HepG2 (cell line): ENCODE measurements around the gene C1QL4. TPM values are rescaled to one million over a fixed set of nuclear protein-coding genes. Genes with fewer than 3 reads are reported as not detected.
A peak's percentile ranks its signal among the peaks of the same experiment; 100 is the strongest.

ENCODE experiments used
- ARNTL ChIP-seq: sonication (generic); formaldehyde crosslinking; IDR thresholded peaks from 2 replicates; pipeline ENCODE4 v1.4.0; 2020; ENCODE audit warnings: mild to moderate bottlenecking, missing genetic modification reagents
- CCAR2 ChIP-seq: fragments of 200-400 bp; formaldehyde crosslinking; optimal IDR thresholded peaks from 2 replicates; pipeline ENCODE3; 2018; ENCODE audit warnings: low read depth, mild to moderate bottlenecking, low read length, moderate library complexity
- DMAP1 ChIP-seq: IDR thresholded peaks from 2 replicates; pipeline ENCODE4 v1.6.1; 2016
- HDAC6 ChIP-seq: fragments of 200-600 bp; sonication (generic); IDR thresholded peaks from 2 replicates; pipeline ENCODE4 v1.7.0; 2017; ENCODE audit warnings: mild to moderate bottlenecking, antibody characterized with exemption, low read length, low read depth
- KLF6 ChIP-seq: IDR thresholded peaks from 2 replicates; pipeline ENCODE4 v1.8.0; 2016; ENCODE audit warnings: missing biosample characterization, missing genetic modification reagents
- NCOR1 ChIP-seq: fragments of 200-600 bp; sonication (generic); IDR thresholded peaks from 2 replicates; pipeline ENCODE4 v1.7.0; 2017; ENCODE audit warnings: antibody characterized with exemption, low read length, borderline replicate concordance
- SP140L ChIP-seq: sonication (generic); formaldehyde crosslinking; IDR thresholded peaks from 2 replicates; pipeline ENCODE4 v1.4.0; 2020; ENCODE audit warnings: missing genetic modification reagents, borderline replicate concordance
- TEAD3 ChIP-seq: optimal IDR thresholded peaks from 2 replicates; pipeline ENCODE3; 2016; ENCODE audit warnings: borderline replicate concordance
- ZNF225 ChIP-seq: sonication (generic); formaldehyde crosslinking; IDR thresholded peaks from 2 replicates; pipeline ENCODE4 v1.4.0; 2020; ENCODE audit warnings: mild to moderate bottlenecking, missing genetic modification reagents
- ZNF724P ChIP-seq: sonication (generic); formaldehyde crosslinking; IDR thresholded peaks from 2 replicates; pipeline ENCODE4 v1.8.0; 2022; ENCODE audit warnings: missing genetic modification reagents, borderline replicate concordance
- ZNF768 ChIP-seq: sonication (generic); formaldehyde crosslinking; IDR thresholded peaks from 2 replicates; pipeline ENCODE4 v1.4.0; 2020; ENCODE audit warnings: missing genetic modification reagents
- ZNF781 ChIP-seq: sonication (generic); formaldehyde crosslinking; IDR thresholded peaks from 2 replicates; pipeline ENCODE4 v1.5.1; 2020; ENCODE audit warnings: borderline replicate concordance, mild to moderate bottlenecking, missing genetic modification reagents; ENCODE audit errors: not compliant biosample characterization
- polyA plus RNA-seq, 8 experiments: library from polyadenylated mRNA; depleted of rRNA in 3 of 8; stranded (reverse) in 7 of 8; unstranded in 1 of 8; fragments of >200 nt; fragmentation: Illumina TruSeq in 4 of 8; extraction: Trizol in 4 of 8; gene quantifications; 2 replicates each; pipeline versions ENCODE4 v1.2.1 to v1.2.3, GENCODE V29; 2011 to 2016; ENCODE audit warnings: low read depth in 4 of 8, missing spikeins in 1 of 8, mixed read lengths in 1 of 8; ENCODE audit not compliant: insufficient read depth in 1 of 8
- total RNA-seq, 5 experiments: library from RNA; depleted of rRNA; stranded (reverse); fragments of >200 nt; fragmentation: Illumina TruSeq; extraction: Trizol; gene quantifications; 2 replicates each; pipeline ENCODE4 v1.2.3, GENCODE V29; 2016; ENCODE audit warnings: low read depth in 1 of 5
- TF ChIP-seq, protein P1 (sequence below): sonication (generic); formaldehyde crosslinking; IDR thresholded peaks from 2 replicates; pipeline ENCODE4 v1.9.0; 2021; ENCODE audit warnings: missing genetic modification reagents, borderline replicate concordance
- TF ChIP-seq, protein P2 (sequence below): sonication (generic); formaldehyde crosslinking; IDR thresholded peaks from 2 replicates; pipeline ENCODE4 v1.5.0; 2020; ENCODE audit warnings: missing genetic modification reagents
- TF ChIP-seq, protein P3 (sequence below): sonication (generic); formaldehyde crosslinking; IDR thresholded peaks from 2 replicates; pipeline ENCODE4 v1.5.1; 2020; ENCODE audit warnings: mild to moderate bottlenecking, missing genetic modification reagents
- TF ChIP-seq, protein P4 (sequence below): IDR thresholded peaks from 2 replicates; pipeline ENCODE4 v1.6.1; 2016; ENCODE audit warnings: low read depth, borderline replicate concordance
- TF ChIP-seq, protein P5 (sequence below): sonication (generic); formaldehyde crosslinking; IDR thresholded peaks from 2 replicates; pipeline ENCODE4 v1.5.1; 2020; ENCODE audit warnings: missing genetic modification reagents, mild to moderate bottlenecking, borderline replicate concordance
- TF ChIP-seq, protein P6 (sequence below): IDR thresholded peaks from 2 replicates; pipeline ENCODE4 v1.6.1; 2012; ENCODE audit warnings: inconsistent platforms

Gene C1QL4
- total and polyA plus RNA-seq, 2 of the 13 experiments (the other 11 are each of a cell fraction or from before 2014, with no cell fraction given): 0.03 TPM; not detected in 1

DNA sequence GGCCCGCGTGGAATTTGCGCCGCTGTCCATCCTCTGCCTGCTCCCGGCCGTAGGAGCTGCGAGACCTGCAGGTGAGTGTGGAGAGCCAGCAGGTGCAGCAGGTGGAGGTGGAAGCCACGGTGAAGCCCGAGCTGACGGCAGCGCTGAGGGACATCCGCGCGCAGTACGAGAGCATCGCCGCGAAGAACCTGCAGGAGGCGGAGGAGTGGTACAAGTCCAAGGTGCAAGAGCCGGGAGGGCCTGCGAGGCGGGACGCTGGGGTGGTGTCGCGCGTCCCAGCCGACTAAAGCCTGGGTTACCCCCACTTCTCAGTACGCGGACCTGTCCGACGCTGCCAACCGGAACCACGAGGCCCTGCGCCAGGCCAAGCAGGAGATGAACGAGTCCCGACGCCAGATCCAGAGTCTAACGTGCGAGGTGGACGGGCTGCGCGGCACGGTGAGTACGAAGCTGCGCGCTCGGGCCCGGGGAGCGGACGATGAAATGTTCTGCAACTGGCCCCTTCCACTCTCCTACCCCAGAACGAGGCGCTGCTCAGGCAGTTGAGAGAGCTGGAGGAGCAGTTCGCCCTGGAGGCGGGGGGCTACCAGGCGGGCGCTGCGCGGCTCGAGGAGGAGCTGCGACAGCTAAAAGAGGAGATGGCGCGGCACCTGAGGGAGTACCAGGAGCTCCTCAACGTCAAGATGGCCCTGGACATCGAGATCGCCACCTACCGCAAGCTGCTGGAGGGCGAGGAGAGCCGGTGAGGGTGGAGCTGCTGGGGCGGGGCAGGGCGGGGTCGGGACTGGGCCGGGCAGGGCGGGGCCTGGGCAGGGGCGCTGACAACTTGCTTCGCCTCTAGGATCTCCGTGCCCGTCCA, 39.9 kb downstream of the C1QL4 start (continued):
- TF ChIP-seq, protein P1, sequence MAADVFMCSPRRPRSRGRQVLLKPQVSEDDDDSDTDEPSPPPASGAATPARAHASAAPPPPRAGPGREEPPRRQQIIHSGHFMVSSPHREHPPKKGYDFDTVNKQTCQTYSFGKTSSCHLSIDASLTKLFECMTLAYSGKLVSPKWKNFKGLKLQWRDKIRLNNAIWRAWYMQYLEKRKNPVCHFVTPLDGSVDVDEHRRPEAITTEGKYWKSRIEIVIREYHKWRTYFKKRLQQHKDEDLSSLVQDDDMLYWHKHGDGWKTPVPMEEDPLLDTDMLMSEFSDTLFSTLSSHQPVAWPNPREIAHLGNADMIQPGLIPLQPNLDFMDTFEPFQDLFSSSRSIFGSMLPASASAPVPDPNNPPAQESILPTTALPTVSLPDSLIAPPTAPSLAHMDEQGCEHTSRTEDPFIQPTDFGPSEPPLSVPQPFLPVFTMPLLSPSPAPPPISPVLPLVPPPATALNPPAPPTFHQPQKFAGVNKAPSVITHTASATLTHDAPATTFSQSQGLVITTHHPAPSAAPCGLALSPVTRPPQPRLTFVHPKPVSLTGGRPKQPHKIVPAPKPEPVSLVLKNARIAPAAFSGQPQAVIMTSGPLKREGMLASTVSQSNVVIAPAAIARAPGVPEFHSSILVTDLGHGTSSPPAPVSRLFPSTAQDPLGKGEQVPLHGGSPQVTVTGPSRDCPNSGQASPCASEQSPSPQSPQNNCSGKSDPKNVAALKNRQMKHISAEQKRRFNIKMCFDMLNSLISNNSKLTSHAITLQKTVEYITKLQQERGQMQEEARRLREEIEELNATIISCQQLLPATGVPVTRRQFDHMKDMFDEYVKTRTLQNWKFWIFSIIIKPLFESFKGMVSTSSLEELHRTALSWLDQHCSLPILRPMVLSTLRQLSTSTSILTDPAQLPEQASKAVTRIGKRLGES (CRISPR knock-in tag): no peak
- TF ChIP-seq NCOR1: no peak
- TF ChIP-seq, protein P2, sequence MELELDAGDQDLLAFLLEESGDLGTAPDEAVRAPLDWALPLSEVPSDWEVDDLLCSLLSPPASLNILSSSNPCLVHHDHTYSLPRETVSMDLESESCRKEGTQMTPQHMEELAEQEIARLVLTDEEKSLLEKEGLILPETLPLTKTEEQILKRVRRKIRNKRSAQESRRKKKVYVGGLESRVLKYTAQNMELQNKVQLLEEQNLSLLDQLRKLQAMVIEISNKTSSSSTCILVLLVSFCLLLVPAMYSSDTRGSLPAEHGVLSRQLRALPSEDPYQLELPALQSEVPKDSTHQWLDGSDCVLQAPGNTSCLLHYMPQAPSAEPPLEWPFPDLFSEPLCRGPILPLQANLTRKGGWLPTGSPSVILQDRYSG (CRISPR knock-in tag): no peak
- TF ChIP-seq, protein P3, sequence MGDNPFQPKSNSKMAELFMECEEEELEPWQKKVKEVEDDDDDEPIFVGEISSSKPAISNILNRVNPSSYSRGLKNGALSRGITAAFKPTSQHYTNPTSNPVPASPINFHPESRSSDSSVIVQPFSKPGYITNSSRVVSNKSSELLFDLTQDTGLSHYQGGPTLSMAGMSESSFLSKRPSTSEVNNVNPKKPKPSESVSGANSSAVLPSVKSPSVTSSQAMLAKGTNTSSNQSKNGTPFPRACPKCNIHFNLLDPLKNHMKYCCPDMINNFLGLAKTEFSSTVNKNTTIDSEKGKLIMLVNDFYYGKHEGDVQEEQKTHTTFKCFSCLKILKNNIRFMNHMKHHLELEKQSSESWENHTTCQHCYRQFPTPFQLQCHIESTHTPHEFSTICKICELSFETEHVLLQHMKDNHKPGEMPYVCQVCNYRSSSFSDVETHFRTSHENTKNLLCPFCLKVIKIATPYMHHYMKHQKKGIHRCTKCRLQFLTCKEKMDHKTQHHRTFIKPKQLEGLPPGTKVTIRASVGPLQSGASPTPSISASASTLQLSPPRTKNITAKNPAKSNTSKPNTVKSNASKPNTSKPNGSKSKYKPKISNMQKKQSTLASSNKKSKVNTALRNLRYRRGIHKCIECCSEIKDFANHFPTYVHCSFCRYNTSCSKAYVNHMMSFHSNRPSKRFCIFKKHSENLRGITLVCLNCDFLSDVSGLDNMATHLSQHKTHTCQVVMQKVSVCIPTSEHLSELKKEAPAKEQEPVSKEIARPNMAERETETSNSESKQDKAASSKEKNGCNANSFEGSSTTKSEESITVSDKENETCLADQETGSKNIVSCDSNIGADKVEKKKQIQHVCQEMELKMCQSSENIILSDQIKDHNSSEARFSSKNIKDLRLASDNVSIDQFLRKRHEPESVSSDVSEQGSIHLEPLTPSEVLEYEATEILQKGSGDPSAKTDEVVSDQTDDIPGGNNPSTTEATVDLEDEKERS (CRISPR knock-in tag): no peak
- no peak for TF ChIP-seq SP140L (CRISPR knock-in tag)
- no peak for TF ChIP-seq ZNF225 (CRISPR knock-in tag)
- TF ChIP-seq ZNF724P (CRISPR knock-in tag): no peak
- TF ChIP-seq, protein P4, sequence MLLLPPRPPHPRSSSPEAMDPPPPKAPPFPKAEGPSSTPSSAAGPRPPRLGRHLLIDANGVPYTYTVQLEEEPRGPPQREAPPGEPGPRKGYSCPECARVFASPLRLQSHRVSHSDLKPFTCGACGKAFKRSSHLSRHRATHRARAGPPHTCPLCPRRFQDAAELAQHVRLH (CRISPR knock-in tag): 0 out of 2 replicates have a peak, but pooled peaks have one; percentile 2
- no peak for TF ChIP-seq CCAR2
- TF ChIP-seq KLF6: no peak
- no peak for TF ChIP-seq TEAD3
- TF ChIP-seq ZNF781 (CRISPR knock-in tag): no peak
- TF ChIP-seq, protein P5, sequence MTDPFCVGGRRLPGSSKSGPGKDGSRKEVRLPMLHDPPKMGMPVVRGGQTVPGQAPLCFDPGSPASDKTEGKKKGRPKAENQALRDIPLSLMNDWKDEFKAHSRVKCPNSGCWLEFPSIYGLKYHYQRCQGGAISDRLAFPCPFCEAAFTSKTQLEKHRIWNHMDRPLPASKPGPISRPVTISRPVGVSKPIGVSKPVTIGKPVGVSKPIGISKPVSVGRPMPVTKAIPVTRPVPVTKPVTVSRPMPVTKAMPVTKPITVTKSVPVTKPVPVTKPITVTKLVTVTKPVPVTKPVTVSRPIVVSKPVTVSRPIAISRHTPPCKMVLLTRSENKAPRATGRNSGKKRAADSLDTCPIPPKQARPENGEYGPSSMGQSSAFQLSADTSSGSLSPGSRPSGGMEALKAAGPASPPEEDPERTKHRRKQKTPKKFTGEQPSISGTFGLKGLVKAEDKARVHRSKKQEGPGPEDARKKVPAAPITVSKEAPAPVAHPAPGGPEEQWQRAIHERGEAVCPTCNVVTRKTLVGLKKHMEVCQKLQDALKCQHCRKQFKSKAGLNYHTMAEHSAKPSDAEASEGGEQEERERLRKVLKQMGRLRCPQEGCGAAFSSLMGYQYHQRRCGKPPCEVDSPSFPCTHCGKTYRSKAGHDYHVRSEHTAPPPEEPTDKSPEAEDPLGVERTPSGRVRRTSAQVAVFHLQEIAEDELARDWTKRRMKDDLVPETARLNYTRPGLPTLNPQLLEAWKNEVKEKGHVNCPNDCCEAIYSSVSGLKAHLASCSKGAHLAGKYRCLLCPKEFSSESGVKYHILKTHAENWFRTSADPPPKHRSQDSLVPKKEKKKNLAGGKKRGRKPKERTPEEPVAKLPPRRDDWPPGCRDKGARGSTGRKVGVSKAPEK (CRISPR knock-in tag): no peak
- no peak for TF ChIP-seq HDAC6
- TF ChIP-seq, protein P6, sequence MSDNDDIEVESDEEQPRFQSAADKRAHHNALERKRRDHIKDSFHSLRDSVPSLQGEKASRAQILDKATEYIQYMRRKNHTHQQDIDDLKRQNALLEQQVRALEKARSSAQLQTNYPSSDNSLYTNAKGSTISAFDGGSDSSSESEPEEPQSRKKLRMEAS: no peak
- TF ChIP-seq DMAP1: 0 out of 2 replicates have a peak, but pooled peaks have one; percentile 23
- no peak for TF ChIP-seq ARNTL (CRISPR knock-in tag)
- no peak; the same call in 1 of the 2 replicates for TF ChIP-seq ZNF768 (CRISPR knock-in tag)
